Neural cell (in vitro differentiated cells): Measurements from ENCODE around the gene RASGEF1B. TPM values are rescaled to one million over a fixed set of nuclear protein-coding genes. Genes with fewer than 3 reads are reported as not detected.

Experiments
- H2AFZ ChIP-seq: fragments of 200-600, 300-800 bp; sonication (generic), shearing (Covaris generic); 2 replicates; pipeline ENCODE4 v1.6.0; 2014; ENCODE audit warnings: low read depth, mild to moderate bottlenecking, antibody characterized with exemption, low read length, moderate library complexity
- H3F3A ChIP-seq: fragments of 200-600 bp; shearing (Covaris generic); 2 replicates; pipeline ENCODE4 v1.6.1; 2016; ENCODE audit warnings: mild to moderate bottlenecking, moderate library complexity, mixed read lengths, antibody characterized with exemption, low read length; ENCODE audit not compliant: insufficient read depth, poor library complexity, severe bottlenecking
- H3K27ac ChIP-seq: fragments of 200-600, 300-800 bp; sonication (generic), shearing (Covaris generic); 2 replicates; pipeline ENCODE4 v1.5.1; 2014; ENCODE audit warnings: mild to moderate bottlenecking, low read length, moderate library complexity
- H3K27me3 ChIP-seq: fragments of 300-800, 200-600 bp; sonication (generic), shearing (Covaris generic); 2 replicates; pipeline ENCODE4 v1.6.0; 2014; ENCODE audit warnings: mild to moderate bottlenecking, low read depth, low read length, moderate library complexity; ENCODE audit not compliant: insufficient read depth
- H3K36me3 ChIP-seq: fragments of 300-800, 200-600 bp; sonication (generic), shearing (Covaris generic); 2 replicates; pipeline ENCODE4 v1.5.1; 2014; ENCODE audit warnings: mild to moderate bottlenecking, antibody characterized with exemption, low read length, moderate library complexity; ENCODE audit not compliant: insufficient read depth
- H3K4me2 ChIP-seq: fragments of 300-800, 200-600 bp; sonication (generic), shearing (Covaris generic); 2 replicates; pipeline ENCODE4 v1.6.0; 2014; ENCODE audit warnings: mild to moderate bottlenecking, low read length
- H3K4me3 ChIP-seq: fragments of 300-800, 200-600 bp; sonication (generic), shearing (Covaris generic); 2 replicates; pipeline ENCODE4 v1.5.1; 2014; ENCODE audit warnings: mild to moderate bottlenecking, low read length, moderate library complexity
- H3K79me2 ChIP-seq: fragments of 200-600 bp; shearing (Covaris generic); replicated peaks from 2 replicates; pipeline ENCODE4 v1.6.0; 2014; ENCODE audit warnings: mild to moderate bottlenecking, low read length, moderate library complexity; ENCODE audit not compliant: insufficient read depth
- H3K9ac ChIP-seq: fragments of 300-800, 200-600 bp; sonication (generic), shearing (Covaris generic); 2 replicates; pipeline ENCODE4 v1.6.1; 2016; ENCODE audit warnings: mild to moderate bottlenecking, low read length, mixed read lengths
- H3K9me2 ChIP-seq: fragments of 200-600 bp; shearing (Covaris generic); 2 replicates; pipeline ENCODE4 v1.6.1; 2016; ENCODE audit warnings: mild to moderate bottlenecking, low read length, mixed read lengths; ENCODE audit not compliant: insufficient read depth
- H3K9me3 ChIP-seq: fragments of 200-600, 300-800 bp; sonication (generic), shearing (Covaris generic); 2 replicates; pipeline ENCODE4 v1.6.1; 2016; ENCODE audit warnings: mild to moderate bottlenecking, mixed run types, low read length, moderate library complexity, mixed read lengths
- H4K20me1 ChIP-seq: fragments of 200-600 bp; shearing (Covaris generic); 2 replicates; pipeline ENCODE4 v1.6.1; 2016; ENCODE audit warnings: mild to moderate bottlenecking, mixed run types; ENCODE audit not compliant: insufficient read depth
- EP300 ChIP-seq: fragments of 450-650 bp; conservative IDR thresholded peaks from 2 replicates; pipeline ENCODE4 v1.6.1; 2014; ENCODE audit warnings: antibody characterized with exemption, mild to moderate bottlenecking, moderate library complexity; ENCODE audit not compliant: poor library complexity, severe bottlenecking
- EZH2 ChIP-seq: fragments of 200-600, 300-800 bp; shearing (Covaris generic), sonication (generic); IDR thresholded peaks from 2 replicates; pipeline ENCODE4 v1.6.1; 2014; ENCODE audit warnings: antibody characterized with exemption, low read length, borderline replicate concordance, mild to moderate bottlenecking; ENCODE audit not compliant: insufficient read depth, poor library complexity, severe bottlenecking
- MXI1 ChIP-seq: fragments of 450-650 bp; conservative IDR thresholded peaks from 2 replicates; pipeline ENCODE4 v1.6.1; 2014; ENCODE audit warnings: antibody characterized with exemption, mild to moderate bottlenecking; ENCODE audit not compliant: poor library complexity, severe bottlenecking
- POLR2AphosphoS5 ChIP-seq: IDR thresholded peaks from 2 replicates; pipeline ENCODE4 v1.6.1; 2012
- RAD21 ChIP-seq: fragments of 450-650 bp; conservative IDR thresholded peaks from 2 replicates; pipeline ENCODE4 v1.6.1; 2014; ENCODE audit warnings: antibody characterized with exemption, mild to moderate bottlenecking, moderate library complexity
- SMC3 ChIP-seq: fragments of 450-650 bp; conservative IDR thresholded peaks from 2 replicates; pipeline ENCODE4 v1.6.1; 2014; ENCODE audit warnings: antibody characterized with exemption, mild to moderate bottlenecking, moderate library complexity; ENCODE audit not compliant: poor library complexity
- TAF1 ChIP-seq: IDR thresholded peaks from 2 replicates; pipeline ENCODE4 v1.6.1; 2012; ENCODE audit warnings: low read depth
- polyA plus RNA-seq: library from polyadenylated mRNA; depleted of rRNA; stranded (reverse); fragments of >200 nt; gene quantifications from 2 replicates; pipeline ENCODE4 v1.2.3, GENCODE V29; 2014
- TF ChIP-seq, protein P1 (sequence below): IDR thresholded peaks from 2 replicates; pipeline ENCODE4 v1.6.1; 2012; ENCODE audit warnings: borderline replicate concordance
- TF ChIP-seq, protein P2 (sequence below): fragments of 450-650 bp; IDR thresholded peaks from 2 replicates; pipeline ENCODE4 v1.5.1; 2014; ENCODE audit warnings: antibody characterized with exemption, mild to moderate bottlenecking, moderate library complexity; ENCODE audit not compliant: poor library complexity, severe bottlenecking

The RASGEF1B gene
- polyA plus RNA-seq, 1 donor from 2014 or later: 21.5 TPM

DNA sequence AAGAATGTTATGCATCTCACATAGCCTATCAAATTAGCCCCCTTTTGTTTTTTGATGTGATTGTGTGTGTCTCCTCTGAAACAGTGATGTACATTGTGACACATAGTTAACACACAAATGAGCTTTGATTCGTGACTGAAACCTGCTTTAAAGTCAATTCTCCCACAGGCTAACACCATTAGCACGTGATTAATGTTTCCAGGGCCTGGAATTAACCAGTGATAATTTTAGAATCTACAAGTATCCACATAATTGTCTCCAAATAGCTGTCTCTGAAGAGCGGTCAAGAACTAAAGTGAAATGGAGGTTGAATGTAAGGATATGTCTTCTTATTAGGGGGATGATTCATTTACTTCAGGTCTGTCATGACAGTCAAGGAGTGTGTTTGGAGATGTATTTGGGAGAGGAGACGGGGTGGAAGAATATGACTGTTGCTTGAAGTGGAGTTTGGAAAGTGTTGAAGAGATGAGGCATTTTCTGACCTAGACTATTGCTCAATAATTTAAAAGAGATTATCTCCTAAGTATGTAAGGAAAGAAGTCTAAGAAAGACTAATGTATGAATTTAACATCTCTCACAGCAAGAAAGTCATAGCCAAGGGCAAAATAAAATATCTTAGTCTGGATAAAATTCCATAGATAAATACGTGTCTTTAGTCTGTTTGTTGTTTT is 13.7 kb upstream of the RASGEF1B start:
- no peak overlapping the region for H3K4me2 ChIP-seq
- no peaks in the 10 kb centered on the region for H3K9me3 ChIP-seq
- no peaks in the 10 kb centered on the region for H3F3A ChIP-seq
- no peak overlapping the region for H3K27ac ChIP-seq
- no peaks in the 10 kb centered on the region for H3K36me3 ChIP-seq
- H2AFZ ChIP-seq: no peak overlapping the region
- no peak overlapping the region for H3K4me3 ChIP-seq
- H3K79me2 ChIP-seq: no peaks in the 10 kb centered on the region
- TF ChIP-seq RAD21 (no peak), SMC3 (no peak), EZH2 (no peak), EP300 (no peak), MXI1 (no peak), TAF1 (no peak), POLR2AphosphoS5 (no peak)
- TF ChIP-seq, protein P1, sequence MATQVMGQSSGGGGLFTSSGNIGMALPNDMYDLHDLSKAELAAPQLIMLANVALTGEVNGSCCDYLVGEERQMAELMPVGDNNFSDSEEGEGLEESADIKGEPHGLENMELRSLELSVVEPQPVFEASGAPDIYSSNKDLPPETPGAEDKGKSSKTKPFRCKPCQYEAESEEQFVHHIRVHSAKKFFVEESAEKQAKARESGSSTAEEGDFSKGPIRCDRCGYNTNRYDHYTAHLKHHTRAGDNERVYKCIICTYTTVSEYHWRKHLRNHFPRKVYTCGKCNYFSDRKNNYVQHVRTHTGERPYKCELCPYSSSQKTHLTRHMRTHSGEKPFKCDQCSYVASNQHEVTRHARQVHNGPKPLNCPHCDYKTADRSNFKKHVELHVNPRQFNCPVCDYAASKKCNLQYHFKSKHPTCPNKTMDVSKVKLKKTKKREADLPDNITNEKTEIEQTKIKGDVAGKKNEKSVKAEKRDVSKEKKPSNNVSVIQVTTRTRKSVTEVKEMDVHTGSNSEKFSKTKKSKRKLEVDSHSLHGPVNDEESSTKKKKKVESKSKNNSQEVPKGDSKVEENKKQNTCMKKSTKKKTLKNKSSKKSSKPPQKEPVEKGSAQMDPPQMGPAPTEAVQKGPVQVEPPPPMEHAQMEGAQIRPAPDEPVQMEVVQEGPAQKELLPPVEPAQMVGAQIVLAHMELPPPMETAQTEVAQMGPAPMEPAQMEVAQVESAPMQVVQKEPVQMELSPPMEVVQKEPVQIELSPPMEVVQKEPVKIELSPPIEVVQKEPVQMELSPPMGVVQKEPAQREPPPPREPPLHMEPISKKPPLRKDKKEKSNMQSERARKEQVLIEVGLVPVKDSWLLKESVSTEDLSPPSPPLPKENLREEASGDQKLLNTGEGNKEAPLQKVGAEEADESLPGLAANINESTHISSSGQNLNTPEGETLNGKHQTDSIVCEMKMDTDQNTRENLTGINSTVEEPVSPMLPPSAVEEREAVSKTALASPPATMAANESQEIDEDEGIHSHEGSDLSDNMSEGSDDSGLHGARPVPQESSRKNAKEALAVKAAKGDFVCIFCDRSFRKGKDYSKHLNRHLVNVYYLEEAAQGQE: no peak
- TF ChIP-seq, protein P2, sequence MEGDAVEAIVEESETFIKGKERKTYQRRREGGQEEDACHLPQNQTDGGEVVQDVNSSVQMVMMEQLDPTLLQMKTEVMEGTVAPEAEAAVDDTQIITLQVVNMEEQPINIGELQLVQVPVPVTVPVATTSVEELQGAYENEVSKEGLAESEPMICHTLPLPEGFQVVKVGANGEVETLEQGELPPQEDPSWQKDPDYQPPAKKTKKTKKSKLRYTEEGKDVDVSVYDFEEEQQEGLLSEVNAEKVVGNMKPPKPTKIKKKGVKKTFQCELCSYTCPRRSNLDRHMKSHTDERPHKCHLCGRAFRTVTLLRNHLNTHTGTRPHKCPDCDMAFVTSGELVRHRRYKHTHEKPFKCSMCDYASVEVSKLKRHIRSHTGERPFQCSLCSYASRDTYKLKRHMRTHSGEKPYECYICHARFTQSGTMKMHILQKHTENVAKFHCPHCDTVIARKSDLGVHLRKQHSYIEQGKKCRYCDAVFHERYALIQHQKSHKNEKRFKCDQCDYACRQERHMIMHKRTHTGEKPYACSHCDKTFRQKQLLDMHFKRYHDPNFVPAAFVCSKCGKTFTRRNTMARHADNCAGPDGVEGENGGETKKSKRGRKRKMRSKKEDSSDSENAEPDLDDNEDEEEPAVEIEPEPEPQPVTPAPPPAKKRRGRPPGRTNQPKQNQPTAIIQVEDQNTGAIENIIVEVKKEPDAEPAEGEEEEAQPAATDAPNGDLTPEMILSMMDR: no peak
- no peaks in the 10 kb centered on the region for H4K20me1 ChIP-seq
- H3K9me2 ChIP-seq: no peaks in the 10 kb centered on the region
- H3K27me3 ChIP-seq: no peaks in the 10 kb centered on the region
- no peak overlapping the region for H3K9ac ChIP-seq

DNA sequence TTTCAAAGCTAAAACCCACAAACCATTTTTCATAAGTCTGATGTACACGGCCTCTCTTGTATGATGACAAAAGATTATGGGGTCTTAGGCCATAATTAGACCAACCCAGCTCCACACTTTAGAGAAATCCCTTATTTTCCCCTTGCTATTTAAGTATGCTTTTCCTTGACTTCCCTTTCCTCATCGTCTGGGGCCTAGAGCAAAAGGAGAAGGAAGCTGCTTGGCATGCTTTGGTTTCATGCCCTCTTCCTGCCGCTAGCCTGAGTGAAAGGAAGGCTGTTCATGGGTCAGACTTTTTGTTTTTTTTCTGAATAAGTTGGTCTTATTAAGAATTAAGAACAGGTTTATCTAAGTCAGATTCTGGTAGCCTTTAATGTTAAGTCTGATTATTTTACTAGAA is 10.6 kb upstream of the RASGEF1B start:
- Histone ChIP-seq H3K4me2 (no peak overlapping the region), H3K4me3 (no peak overlapping the region), H3K27me3 (no peaks in the 10 kb centered on the region), H4K20me1 (no peaks in the 10 kb centered on the region), H3K9me3 (no peaks in the 10 kb centered on the region), H3F3A (no peaks in the 10 kb centered on the region), H2AFZ (no peak overlapping the region), H3K36me3 (no peaks in the 10 kb centered on the region), H3K9me2 (no peaks in the 10 kb centered on the region), H3K27ac (no peak overlapping the region), H3K79me2 (no peaks in the 10 kb centered on the region), H3K9ac (no peak overlapping the region)
- no peak for TF ChIP-seq EZH2
- TF ChIP-seq POLR2AphosphoS5: no peak
- TF ChIP-seq SMC3: no peak
- TF ChIP-seq, protein P1: no peak
- TF ChIP-seq TAF1: no peak
- no peak for TF ChIP-seq EP300
- TF ChIP-seq MXI1: no peak
- no peak for TF ChIP-seq RAD21
